ENCODE data around the gene NFIB. TPM values are rescaled to one million over a fixed set of nuclear protein-coding genes. Genes with fewer than 3 reads are reported as not detected.

NFIB gene
- total RNA-seq, 1 donor from 2014 or later = 119 TPM

DNA sequence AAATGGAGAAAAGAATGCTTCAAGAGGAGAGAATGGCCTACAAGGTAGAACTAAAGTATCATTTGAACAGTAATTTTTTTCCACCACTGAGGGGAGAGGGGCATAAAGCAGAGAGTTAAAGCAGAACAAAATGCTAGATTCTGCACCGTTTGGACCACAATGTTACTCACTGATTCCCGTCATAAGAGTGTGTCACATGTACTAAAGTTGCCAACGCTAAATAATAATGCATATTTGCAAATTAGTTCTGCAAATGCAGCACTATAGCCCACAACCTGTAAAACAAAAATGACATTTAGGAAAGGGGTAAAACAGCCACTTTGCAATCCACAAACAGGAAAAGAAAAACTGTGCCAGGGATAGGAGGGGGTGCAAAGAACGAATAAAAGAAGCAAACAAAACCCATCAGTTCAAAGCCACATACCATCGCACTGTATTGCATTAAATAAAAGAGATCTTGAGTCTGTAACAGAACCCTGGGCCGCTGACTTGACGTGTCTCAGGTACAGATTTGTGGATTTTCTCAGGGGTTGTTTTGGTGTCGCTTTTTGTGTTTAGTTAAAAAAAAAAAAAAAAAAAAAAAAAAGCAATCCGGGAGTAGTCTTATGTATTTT is 7.7 kb upstream of the NFIB start:
- DNase-seq (ENCODE audit: extremely low read depth, low read depth, low spot score) = no peak

GRCh38 chr9:14320271-14321181 is 6.6 kb upstream of the NFIB start:
- DNase-seq (ENCODE audit: extremely low read depth, low read depth, low spot score) = no peak

GRCh38 chr9:14318934-14319580 is 5.1 kb upstream of the NFIB start:
- no peak for DNase-seq (ENCODE audit: extremely low read depth, low read depth, low spot score)

- no peak for DNase-seq (ENCODE audit: extremely low read depth, low read depth, low spot score)
These were observed 4.4 kb upstream of the NFIB start for GRCh38 chr9:14318361-14318760.

DNA sequence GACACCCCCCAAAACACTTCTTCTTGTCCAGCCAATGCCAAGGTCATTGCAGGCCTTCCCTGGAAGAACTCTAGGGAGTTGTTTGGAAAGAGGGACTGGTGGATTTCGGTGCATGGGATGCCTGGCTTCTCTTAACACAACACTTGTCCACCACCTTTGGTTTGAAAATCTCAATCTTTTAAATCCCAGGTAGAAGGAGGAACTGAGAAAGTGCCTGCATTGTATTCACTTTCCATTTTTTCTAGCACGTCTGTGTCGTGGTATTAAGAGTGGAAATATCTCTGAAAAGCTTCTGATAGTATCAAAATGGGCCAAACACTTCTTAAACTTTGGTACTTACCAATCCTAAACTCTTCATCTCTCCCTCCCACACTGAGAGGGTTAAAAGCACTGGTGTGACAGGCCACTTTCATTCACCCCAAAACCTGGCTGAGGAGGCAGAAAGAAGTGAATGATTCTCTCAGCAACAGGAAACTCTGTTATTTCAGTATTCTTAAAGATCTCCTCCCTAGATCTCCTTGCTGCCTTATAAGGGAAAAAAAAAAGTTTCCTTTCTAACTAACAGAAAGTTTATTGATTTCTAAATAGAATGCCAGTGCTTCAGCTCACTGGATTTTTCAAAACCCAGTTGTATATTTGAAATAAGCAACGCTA is 3.9 kb upstream of the NFIB start:
- DNase-seq (ENCODE audit: extremely low read depth, low read depth, low spot score) = no peak

GRCh38 chr9:14316602-14317300 is 2.8 kb upstream of the NFIB start:
- no peak for DNase-seq (ENCODE audit: extremely low read depth, low read depth, low spot score)

DNA sequence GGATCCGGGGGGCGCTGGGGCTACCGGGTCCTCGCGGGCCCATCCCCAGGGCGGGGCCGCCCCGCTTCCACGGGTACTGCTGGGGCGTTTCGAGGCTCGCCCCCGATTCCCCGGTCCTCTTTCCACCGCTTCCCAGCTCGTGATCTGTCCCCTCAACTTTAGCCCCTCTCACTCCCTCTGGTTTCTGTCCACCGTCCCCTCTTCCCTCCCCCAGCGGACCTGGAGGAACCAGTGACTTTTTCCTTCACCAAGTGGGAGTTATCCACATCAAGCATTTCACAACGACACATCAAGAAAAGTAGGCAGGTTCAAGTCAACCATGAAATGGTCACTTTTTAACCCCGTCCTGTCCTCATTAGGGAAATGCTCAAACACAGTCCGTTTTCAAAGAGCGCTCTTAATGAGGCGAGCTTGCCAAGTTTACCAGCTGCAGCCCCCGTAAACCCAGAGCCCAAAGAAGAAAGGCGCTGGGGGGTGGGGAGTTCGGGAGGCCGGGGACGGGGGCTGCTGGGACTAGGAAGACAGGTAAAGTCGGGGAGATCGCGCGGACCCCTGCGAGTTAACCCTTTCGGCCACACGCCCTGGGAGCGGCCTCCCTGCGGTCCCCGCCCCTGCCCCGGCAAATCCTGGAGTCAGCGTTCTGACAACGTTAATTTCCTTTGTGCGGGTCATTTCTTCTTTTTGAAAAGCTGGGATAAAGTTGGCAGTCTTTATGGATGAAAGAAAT is 2.1 kb upstream of the NFIB start:
- DNase-seq (ENCODE audit: extremely low read depth, low read depth, low spot score) = no peak

DNA sequence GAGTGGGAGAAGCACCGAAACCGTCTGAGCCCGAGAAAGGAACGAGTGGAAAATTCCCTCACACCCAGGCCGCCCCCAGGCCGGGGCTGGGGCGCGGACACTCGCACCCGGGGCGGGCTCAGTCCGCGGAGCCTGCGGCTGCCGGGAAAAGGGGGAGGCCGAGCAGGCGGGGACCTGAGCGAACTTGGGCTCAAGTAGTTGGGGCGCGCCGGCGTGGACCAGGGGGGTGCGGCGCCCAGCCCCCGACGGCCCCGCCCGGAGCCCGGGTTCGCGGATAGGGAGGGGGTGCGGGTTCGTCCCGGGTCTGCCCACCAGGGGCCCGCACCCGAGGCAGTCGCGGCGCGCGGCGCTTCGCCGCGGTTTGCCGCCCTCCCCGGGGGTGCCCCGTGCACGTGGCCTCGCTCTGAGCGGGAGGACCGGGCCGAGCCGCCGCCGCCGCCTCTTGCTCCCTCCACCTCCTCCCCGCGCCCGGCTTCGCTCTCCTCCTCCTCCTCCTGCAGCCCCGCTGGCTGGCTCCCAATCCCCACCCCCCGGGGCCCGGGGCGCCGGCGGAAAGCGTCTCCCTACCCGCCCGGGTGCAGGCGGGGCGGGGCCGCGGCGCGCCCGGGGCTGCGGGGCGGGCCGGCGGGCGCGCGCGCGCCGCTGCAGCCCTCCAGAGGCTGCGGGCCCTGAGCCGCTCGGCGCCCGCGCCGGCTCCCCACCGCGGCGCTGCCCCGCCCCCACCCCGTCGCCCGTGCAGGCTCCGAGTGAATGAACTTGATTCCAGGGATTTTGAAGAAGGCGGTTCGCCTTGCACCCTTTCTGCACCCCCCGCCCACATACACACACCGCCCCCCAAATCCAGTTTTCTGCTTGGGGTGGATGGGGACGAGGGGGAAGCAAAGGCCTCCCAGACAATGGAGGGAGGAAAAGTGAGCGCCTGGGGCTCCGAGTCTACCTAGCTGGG is 1.3 kb upstream of the NFIB start:
- DNase-seq (ENCODE audit: extremely low read depth, low read depth, low spot score) = no peak

DNA sequence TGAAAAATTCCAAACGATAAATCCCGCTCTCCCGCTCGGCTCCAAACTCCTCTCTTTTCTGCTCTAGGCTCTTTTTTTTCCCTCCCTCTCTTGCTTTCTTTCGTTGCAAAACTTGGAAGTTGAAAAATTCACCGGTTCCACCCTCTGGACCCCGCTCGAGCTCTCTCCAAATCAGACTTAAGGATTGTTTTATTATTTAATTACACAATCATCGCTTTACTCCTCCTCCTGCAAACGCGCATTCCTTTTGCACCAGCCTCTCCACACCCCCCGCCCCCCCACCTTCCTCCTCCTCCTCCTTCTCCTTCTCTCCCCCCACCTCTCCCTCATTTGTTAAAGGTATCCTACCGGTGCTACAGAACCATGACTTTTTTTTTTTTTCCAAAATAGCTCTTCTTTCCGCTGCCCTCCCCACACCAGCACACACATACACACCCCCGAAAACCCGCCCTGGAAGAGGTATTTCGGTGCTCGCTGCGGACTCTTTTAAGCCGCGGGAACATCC is 535 bp upstream of the NFIB start:
- no peak for DNase-seq (ENCODE audit: extremely low read depth, low read depth, low spot score)

DNA sequence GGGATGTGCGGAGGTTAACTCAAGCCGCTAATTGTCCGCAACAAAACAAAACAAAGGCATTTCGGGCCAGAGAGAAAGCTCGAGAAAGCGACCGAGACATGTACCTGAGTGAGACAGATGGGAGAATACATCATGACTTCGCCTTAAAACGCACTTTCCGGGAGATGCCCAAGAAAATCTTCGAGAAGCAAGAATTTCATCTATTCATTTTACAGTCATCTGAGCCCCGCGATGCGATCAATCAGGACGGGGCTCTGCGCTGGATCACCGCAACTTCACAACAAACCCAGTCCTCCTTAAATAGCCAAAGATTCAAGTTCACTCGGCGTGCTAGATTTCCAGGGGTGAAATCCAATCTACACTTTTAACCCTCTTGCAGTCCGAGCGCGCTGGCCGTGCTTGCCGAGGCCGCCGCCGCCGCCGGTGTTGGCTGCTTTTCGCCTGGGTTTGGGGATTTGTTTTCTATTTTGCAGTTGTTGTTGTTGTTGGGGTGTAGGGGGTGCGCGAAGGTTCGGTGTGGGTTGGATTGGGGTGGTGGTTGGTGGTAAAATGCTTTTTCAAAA is 482 bp downstream of the NFIB start:
- no peak for DNase-seq (ENCODE audit: extremely low read depth, low read depth, low spot score)

GRCh38 chr9:14312719-14313377 is 1.1 kb downstream of the NFIB start:
- DNase-seq (ENCODE audit: extremely low read depth, low read depth, low spot score) = no peak

- no peak for DNase-seq (ENCODE audit: extremely low read depth, low read depth, low spot score)
These were observed 1.8 kb downstream of the NFIB start for GRCh38 chr9:14311956-14312685.

- DNase-seq (ENCODE audit: extremely low read depth, low read depth, low spot score) = no peak
These were observed 2.6 kb downstream of the NFIB start for GRCh38 chr9:14311171-14311949.

- DNase-seq (ENCODE audit: extremely low read depth, low read depth, low spot score) = no peak
These were observed 3.6 kb downstream of the NFIB start for GRCh38 chr9:14310311-14310710.

DNA sequence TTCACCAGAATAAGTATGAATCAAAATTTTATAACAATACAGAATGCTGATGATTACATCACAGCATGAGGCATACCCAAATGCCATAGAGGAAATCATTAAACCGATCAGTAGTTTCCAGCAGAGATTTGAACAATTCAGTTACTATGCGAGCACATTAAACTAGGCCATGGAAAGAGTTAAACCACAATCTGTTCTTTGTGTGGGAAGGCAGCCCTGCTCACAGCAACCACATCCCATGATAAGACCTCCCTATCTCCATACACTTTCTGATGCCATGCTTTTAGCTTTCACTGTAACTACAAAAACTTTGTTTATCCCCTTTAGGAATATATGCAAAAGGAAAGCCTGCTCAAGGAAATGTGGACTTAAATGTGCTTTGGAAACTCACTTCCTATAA is 4.5 kb downstream of the NFIB start:
- DNase-seq (ENCODE audit: extremely low read depth, low read depth, low spot score) = no peak

- no peak for DNase-seq (ENCODE audit: extremely low read depth, low read depth, low spot score)
These were observed 5.1 kb downstream of the NFIB start for GRCh38 chr9:14308853-14309145.

Data from glomerular endothelial cell (primary cell).